ENCODE results near the gene NAV2.
"Not testable (repeated sequence)": the region's sequence is repeated elsewhere in the genome, so short reads cannot be mapped to it uniquely, and the experiment has no call there.

Gene NAV2

DNA sequence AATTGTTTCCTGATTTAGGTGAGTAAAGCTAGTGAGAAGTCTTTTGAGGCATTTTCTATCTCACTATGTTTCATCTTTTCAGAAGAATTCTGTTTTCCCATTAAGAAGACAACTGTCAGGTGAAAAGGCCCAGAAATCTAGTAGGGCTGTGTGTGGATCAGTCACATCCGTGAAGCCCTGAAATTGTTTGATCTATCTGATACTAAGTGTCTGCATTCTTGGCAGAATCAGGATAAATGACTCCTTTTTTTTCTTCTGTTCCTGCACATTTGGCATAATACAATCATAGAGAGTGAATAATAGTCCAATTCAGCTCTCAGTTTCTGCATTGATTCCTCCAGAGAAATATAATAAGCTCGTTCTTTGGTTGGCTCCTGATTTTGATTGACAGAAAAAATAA is 208.3 kb downstream of the NAV2 start:
- DNase-seq (ENCODE audit: low read depth, low spot score) = no peak

DNA sequence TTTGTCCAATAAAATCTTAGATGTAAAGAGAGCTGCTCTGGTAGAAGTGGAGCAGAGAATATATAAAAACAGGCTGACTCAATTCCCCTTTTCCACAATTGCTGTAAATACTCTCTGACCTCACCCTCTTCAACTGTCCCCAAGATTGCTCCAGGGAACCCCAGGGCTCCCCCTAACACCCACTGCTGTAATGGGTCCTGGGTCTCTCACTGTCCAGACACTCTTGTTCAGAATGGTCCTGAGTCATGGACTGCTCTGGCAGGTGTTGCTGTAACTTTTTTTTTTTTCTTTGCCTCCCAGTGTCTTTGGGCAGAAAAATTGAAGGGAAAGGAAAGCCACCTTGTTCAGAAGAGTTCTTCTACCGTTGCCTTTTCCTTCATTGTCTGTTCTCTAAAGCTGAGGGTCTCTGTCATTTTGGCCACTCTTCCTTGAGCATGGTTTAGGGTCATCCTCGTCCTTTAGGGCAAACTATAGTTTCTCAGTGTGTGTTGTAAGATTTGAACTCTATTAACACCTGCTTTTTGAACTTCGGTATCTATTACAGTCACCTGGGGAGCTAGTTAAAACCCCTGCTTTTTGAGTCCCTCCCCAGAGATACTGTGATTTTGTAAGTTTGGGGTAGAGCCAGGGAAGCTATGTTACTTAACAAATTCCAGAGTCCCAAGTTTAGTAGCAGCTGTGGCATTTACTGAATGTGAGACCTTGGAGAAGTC is 209.5 kb downstream of the NAV2 start:
- no peak for DNase-seq (ENCODE audit: low read depth, low spot score)

DNA sequence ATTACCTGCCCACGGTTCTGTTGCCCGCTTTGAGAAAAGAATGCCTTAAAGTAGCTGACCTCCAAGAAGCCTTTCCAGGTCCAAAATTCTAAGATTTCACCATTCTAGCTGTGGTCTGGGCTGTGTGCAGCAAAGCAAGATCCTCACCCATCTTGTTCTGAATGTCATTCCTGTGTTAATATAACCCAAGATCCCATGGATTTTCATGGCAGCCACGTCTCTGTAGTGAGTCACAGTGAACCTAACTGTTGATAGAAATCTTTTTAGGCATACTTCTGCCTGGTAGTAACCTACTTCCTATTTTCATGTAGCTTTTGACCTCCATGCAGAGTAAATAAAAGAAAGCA is 210.0 kb downstream of the NAV2 start:
- no peak for DNase-seq (ENCODE audit: low read depth, low spot score)

DNA sequence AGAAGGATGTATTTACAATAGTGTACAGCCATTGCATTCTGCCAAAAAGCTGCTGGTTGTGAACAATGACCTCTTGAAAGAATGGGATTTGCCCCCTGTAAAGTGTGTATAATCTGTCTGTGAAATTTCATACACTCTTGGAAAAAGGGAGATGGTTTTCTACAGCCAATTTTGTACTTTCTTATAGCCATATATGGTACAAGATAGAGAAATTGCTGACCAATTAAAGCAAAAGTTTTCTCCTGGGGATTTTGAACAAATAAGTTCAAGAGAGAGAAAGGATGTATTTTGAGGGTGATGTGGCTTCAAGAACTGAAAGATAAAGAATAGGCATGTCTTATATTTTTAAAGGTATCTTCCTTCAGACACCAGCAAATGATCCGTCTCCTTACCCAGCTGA is 211.0 kb downstream of the NAV2 start:
- DNase-seq (ENCODE audit: low read depth, low spot score) = no peak

DNA sequence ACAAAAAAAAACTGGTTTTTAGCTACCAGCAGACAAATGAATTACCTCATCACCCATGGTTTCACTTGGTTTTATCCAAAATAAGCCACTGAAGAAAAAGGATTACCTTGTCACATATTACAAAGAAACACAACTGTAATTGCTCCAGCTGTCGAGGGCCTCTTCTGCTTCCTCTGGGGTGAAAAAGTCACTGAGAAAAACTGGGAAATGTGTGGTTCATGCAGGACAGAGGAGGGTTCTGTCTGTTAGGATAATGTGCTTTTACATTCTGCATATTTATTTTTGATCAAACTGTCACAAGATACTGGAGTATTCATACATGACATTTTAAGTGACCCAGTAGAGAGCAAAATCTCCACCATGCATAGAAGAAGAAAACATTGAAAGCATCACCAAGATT is 211.7 kb downstream of the NAV2 start:
- DNase-seq (ENCODE audit: low read depth, low spot score) = no peak

DNA sequence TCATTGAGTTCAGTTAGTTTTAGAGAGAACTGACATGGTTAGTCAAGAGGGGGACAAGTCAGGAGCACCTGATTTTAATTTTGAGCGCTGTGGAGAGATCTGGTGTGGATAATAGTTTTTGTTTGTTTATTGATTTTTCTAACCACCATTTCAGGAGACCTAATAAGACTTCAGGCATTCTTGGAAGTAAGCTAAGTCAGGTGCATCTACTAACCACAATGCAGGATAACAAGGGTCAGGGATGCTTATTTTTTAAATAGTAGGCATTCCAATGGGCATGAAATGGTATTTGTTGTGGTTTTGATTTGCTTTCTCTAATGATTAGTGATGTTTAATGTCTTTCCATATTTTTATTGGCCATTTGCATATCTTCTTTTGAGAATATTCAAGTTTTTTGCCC is 212.1 kb downstream of the NAV2 start:
- no peak for DNase-seq (ENCODE audit: low read depth, low spot score)

DNA sequence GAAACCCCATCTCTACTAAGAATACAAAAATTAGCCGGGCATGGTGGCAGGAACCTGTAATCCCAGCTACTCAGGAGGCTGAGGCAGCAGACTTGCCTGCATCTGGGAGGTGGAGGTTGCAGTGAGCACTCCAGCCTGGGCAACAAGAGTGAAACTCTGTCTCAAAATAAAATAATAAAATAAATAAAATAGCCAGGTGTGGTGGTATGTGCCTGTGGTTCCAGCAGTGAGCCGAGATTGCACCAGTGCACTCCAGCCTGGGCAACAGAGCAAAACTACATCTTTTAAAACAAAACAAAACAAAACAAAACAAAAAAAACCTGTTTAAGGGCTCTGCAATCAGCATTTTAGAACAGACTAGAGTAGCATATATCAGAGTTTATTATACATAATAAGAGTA is 214.8 kb downstream of the NAV2 start:
- DNase-seq (ENCODE audit: low read depth, low spot score) = not testable (repeated sequence)

DNA sequence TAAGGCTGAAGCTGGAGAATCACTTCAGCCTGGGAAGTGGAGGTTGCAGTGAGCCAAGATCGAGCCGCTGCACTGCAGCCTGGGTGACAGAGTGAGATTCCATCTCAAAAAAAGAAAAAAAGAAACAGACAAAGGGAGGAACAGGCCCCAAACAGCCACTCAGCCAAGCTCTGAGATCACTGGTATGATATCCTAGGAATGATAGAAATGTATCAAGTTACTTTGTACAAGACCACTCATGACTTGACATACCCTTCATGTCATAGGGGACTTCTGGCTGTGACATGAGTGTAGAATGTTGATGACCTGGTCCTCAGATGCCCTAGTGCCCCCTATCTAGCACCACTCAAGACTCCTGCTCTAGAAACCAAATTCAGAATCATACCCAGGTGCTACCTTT is 216.5 kb downstream of the NAV2 start:
- no peak for DNase-seq (ENCODE audit: low read depth, low spot score)

DNA sequence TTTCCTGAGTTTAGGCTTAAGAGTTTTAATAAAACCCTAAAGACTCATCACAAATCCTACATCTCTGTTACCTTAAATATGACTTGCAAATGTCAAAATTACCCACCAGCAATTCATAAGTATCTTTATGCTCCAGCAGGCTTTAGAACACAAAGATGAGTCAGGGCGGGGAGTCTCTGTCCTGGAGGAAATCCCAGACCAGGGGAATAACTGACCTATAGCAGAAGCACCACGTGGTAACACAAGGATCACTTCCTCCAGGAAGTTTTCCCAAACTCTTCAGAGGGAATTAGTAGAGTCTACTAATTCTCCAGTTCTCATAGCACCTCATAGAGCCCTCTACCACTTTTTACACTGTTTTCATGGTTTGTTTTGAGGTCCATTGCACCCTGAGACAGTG is 217.0 kb downstream of the NAV2 start:
- no peak for DNase-seq (ENCODE audit: low read depth, low spot score)

DNA sequence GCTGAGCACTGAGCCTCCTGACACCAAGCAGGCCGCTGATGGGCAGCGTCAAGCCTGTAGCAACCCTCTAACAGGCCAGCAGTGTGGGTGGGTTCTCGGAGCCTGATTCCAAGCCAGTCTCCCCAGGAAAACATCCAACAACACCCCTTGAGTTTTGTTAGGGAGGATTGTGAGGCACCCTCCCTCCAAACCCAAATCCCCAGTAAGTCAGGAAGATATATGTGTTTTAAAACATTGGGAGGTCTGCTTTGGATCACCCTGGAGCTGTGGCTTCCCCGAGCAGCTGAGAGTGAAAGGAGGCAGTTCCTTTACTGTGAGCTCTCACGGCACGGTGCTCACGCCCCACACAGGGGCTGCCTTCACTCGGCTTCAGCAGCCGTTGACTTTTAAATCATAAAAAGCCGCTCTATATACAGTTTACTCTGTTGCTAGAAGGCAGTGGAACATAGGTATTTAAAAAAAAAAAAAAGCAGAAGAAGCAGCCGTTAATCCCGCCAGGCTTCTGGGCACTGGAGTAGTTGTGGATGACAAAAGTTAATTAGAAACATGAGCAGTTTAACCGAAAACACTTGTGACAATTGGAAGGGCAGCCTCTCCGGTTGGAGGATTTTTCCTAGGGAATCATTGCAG is 218.6 kb downstream of the NAV2 start:
- no peak for DNase-seq (ENCODE audit: low read depth, low spot score)

DNA sequence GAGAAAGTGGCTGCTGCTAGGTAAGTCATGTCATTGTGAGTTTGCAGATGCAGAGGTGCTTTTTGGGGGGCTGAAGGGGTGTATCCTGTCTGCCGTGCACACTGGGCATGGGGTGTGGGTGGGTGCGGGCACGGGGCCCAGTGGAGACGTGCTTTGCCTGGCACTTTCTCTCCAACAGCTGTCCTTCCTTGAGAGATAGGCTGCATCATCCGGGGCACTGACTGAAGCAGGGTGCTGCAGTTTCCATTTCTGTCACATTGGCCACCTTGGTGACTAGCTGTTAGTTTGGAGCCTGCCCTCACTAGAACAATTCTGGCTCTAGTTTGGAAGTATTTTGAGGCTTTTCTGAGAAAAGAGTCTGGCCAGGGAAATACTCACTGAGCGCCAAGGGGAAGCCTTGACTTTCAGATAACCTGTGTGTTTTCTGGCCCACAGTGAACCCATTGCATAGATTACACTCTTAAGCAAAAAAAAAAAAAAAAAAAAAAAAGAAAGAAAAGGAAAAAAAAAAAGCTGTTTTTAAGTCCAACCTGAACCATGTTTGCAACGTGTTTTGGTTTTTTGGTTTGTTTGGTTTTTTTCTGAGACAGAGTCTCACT is 219.2 kb downstream of the NAV2 start:
- DNase-seq (ENCODE audit: low read depth, low spot score) = no peak

DNA sequence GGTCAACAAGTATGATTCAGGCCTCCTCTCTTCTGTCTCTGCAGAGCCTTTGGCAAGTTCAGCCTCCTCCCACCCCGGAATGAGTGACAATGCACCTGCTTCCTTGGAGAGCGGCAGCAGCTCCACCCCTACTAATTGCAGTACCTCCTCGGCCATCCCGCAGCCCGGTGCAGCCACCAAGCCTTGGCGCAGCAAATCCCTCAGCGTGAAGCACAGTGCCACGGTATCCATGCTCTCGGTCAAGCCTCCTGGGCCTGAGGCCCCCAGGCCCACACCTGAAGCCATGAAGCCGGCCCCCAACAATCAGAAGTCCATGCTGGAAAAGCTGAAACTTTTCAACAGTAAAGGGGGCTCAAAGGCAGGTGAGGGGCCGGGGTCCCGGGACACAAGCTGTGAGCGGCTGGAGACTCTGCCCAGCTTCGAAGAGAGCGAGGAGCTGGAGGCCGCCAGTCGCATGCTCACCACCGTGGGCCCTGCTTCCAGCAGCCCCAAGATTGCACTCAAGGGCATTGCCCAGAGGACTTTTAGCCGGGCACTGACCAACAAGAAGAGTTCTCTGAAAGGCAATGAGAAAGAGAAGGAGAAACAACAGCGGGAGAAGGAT is 220.6 kb downstream of the NAV2 start:
- no peak for DNase-seq (ENCODE audit: low read depth, low spot score)

DNA sequence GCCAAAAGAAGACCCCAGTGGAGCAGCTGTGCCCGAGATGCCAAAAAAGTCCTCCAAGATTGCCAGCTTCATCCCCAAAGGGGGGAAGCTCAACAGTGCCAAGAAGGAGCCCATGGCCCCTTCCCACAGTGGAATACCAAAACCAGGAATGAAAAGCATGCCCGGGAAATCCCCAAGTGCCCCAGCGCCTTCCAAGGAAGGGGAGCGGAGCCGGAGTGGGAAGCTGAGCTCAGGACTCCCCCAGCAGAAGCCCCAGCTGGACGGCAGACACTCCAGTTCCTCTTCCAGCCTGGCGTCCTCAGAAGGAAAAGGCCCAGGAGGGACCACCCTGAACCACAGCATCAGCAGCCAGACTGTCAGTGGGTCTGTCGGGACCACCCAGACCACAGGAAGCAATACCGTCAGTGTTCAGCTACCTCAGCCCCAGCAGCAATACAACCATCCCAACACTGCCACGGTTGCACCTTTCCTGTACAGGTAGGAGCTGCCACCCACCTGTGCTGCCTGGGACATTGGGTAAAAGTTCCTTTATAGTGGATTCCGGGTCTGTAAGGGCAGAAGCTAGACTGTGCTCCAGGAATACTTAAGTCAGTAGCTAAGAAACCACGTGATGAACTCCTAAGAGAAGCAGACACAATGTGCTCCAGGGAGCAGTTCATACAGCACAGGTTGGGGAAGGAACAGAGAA is 221.3 kb downstream of the NAV2 start:
- no peak for DNase-seq (ENCODE audit: low read depth, low spot score)

DNA sequence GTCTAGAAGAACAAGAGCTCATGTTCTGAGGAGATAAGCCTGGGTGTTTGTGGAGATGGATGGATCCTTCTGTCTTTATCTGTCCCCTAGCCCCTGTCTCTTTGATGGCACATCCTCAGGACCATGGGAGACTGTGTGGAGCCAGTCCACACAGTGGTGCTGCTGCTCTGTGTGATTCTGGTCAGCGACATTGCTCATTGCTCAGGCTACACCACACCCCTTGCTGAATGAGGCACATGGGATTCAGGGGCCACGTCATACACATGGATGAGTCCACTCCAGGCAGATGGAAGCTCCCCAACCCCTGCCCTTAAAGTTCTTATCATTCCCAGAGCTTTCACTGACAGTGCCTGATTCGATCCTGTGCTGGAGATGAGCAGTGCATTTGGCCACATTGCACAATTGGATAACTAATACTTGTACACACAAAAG is 222.2 kb downstream of the NAV2 start:
- no peak for DNase-seq (ENCODE audit: low read depth, low spot score)

DNA sequence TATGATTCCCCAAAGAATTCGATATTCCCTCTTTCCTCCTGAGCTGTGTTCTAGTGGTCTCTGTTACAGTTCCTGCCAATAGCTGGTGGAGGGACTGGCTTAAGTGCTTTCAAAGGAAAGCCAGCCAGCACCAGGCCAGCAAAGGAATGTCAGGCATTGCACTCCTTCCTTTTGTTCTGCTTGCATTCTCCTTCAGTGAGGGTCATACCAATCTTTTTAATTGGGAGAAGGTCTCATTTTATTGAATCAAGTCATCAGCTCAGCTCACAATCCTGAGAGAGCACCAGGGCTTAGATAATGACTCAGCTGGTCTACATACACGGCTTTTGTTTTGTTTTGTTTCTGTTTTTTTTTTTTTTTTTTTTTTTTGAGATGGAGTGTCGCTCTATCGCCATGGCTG is 222.9 kb downstream of the NAV2 start:
- no peak for DNase-seq (ENCODE audit: low read depth, low spot score)

DNA sequence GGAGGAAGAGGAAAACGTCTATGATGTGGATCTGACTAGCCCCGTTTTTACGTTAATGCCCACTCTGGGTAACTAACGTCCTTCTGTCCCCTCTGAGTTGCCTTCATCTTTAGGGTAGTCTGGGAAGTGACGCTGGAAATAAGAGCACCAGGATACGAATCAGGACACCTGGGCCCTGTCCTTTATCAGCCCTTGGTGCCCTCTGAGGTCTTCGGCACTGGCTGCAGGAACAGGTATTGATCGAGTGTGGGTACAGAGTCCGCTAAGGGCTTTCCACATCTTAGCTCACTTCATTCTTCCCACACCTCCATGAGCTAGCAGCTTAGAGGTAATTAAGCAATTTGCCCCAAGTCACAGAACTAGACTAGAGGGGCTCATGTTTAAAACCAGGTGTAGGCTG is 223.8 kb downstream of the NAV2 start:
- no peak for DNase-seq (ENCODE audit: low read depth, low spot score)

DNA sequence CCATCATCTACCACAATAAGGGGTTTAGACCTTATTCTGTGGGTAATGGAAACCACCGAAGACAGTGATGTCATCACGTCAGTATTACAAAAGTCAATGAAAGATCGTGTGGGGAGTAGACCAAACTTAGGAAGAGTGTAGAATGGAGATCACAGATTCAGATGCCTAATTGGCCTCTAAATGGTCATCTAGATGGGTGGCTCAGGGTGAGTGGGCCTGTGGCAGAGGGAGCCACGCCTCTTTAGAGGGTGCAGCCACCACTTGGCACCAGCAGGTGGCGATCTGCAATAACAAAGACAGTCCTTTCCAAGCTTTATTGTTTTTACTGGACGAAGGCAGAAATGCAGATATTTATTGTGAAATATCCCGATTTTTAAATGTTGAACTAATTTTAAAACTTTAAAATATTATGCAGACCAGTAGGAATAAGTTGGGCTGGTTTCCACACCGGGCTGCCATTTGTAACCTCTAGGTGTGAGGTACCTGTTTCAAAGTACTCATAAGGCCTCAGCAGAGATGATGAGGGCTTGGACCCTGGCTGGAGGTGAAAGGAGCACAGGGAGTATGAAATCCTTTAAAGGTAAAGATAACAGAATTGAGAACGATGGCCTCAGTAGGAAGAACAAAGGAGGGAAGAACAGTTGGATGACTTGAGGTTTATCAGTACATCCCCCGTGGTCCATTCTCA is 225.7 kb downstream of the NAV2 start:
- no peak for DNase-seq (ENCODE audit: low read depth, low spot score)

DNA sequence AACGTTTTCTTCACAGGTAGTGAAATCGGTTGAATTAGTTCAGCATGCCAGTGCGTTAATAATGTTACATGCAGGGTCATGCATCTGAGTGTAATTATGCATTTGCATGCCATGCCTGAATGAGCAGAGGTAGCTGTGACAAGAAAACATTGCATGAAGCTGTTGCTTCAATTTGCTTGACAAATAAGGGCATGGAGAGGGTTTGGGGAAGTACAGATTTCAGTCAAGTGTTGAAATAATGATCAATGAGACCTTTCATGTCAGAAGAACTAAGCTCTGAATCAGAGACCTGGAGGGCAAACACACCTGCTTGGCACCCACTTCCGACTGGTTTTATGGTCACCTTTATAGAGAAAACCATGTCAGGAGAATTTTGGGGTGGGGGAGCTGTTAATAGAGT is 226.2 kb downstream of the NAV2 start:
- DNase-seq (ENCODE audit: low read depth, low spot score) = no peak

DNA sequence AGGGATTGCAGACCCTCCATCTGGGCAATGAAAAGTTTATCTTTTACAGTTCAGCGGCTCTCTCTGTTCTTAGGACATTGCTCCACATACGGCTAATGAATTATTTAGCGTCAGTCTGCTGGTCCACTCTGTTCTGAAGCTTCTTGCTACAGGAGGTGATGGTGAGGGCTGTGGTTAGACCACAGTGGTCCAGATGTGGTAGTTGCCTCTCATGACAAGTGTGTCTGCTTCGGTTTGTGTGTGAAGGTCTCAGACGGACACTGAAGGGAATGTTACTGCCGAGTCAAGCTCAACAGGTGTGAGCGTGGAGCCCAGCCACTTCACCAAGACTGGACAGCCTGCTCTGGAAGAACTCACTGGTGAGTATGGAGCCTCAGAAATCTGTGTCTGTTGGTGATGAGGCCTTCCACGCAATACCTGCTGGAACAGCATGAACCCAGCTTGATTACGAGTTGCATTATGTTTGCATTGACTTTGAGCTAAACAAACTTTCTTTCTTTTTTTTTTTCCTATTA is 226.8 kb downstream of the NAV2 start:
- no peak for DNase-seq (ENCODE audit: low read depth, low spot score)

DNA sequence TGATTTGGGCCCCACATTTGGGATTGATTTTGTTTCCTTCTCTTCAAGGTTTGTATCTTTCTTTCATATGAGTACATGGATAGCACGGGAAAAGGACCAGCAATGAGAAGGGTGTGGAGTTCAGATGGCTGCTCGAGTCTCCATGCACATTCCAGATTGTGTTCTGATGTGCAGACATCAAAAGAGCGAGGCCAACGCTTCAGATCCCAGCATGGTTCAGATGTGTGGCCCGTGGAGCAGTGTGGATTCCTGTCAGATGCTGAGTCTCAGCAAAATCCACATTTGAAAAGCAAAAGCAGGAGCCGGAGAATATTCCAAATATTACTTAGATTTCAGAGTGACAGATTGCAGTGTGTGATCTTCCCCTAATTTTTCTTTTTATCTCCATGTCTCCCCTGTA is 228.2 kb downstream of the NAV2 start:
- DNase-seq (ENCODE audit: low read depth, low spot score) = no peak

DNA sequence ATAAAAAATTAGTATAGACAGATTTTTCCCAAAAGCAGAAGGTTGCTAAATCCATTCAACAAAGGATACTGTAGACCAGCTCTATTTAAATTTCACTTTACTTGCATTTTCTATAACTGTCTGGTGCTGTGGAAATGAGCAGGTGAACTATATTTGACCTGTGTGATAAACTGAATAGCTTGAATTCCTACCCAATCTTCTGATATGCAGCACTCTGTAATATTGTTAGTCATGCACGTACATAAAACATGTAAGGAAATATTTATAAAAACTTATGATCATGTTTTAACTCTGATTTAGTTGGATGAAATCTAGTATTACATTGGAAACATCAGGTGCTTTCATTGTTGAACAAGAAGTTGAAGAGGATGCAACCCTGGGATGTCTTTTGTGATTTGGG is 234.0 kb downstream of the NAV2 start:
- DNase-seq (ENCODE audit: low read depth, low spot score) = no peak

All from iPS DF 19.7 (cell line).